SK-MEL-5 (cell line): Measurements from ENCODE around the gene METTL27. TPM values are rescaled to one million over a fixed set of nuclear protein-coding genes. Genes with fewer than 3 reads are reported as not detected.
"Not testable (repeated sequence)": the region's sequence is repeated elsewhere in the genome, so short reads cannot be mapped to it uniquely, and the experiment has no call there.

ENCODE experiments used
- DNase-seq: peaks from one replicate; pipeline ENCODE4 v3.0.0-alpha.2; 2016; ENCODE audit warnings: low read depth, low spot score
- in situ Hi-C: cut with HindIII; loops from 2 replicates; pipeline ENCODE4 v1.10.0; 2016; ENCODE audit warnings: low sequenced_read_pairs, high pct_unique_total_duplicates, low pct_unique_long_range_greater_than_20kb
- polyA plus RNA-seq, 2 experiments: library from polyadenylated mRNA; depleted of rRNA; stranded (reverse); fragments of >200 nt; gene quantifications; 2 replicates each; pipeline ENCODE4 v1.2.3, GENCODE V29; 2015
- total RNA-seq: library from RNA; depleted of rRNA; stranded (reverse); fragments of >200 nt; shearing (Covaris generic); gene quantifications from 2 replicates; pipeline ENCODE4 v1.2.3, GENCODE V29; 2014; rRNA removed

The METTL27 gene, protein sequence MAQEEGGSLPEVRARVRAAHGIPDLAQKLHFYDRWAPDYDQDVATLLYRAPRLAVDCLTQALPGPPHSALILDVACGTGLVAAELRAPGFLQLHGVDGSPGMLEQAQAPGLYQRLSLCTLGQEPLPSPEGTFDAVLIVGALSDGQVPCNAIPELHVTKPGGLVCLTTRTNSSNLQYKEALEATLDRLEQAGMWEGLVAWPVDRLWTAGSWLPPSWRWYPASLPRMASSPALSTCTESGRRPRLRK
- 1.8 and 2.8 TPM in 2 replicates for total RNA-seq
- 1.9 and 8.7 TPM in 2 replicates for polyA plus RNA-seq (2015; cell fraction: cytosol; rRNA removed)
- polyA plus RNA-seq (2015; cell fraction: nucleus; rRNA removed) = 9.8 and 11.4 TPM in 2 replicates

GRCh38 chr7:73842067-73842976 is at the start of gene METTL27:
Gene METTL27, minus strand, starts transcription at chr7:73842516. Its CDS starts 376 bp downstream, at chr7:73842140.
- DNase-seq = peak; percentile 95
- in situ Hi-C loops = no loop called here

- in situ Hi-C loops = no loop called here
- DNase-seq = peak; percentile 59
Observed at GRCh38 chr7:73891178-73891885, 49.0 kb upstream of the METTL27 start.

DNA sequence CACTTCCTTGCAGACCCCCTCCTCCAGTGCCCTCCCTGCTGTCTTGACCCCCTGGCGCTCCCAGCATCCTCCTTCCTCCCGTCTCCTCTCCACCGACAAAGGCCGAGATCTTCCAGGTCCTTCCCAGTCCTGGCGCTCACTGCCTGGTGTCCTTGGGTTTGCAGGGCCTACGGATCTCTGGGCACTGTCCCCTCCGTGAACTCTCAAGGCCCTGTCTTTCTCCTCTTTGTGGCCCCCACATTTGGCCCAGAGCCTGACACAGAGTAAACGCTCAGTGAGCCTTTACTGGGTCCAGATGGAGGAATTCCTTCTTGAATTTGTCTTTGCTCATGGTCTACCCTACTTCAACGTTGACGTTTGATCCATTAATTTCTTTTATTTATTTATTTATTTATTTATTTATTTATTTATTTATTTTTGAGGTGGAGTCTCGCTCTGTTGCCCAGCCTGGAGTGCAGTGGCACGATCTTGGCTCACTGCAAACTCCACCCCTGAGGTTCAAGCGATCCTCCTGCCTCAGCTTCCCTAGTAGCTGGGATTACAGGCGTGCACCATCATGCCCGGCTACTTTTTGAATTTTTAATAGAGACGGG is 48.3 kb upstream of the METTL27 start:
- in situ Hi-C loops = no loop called here
- DNase-seq = no peak

GRCh38 chr7:73888959-73889358 is 46.6 kb upstream of the METTL27 start:
- in situ Hi-C loops = no loop called here
- peak; percentile 63 for DNase-seq

DNA sequence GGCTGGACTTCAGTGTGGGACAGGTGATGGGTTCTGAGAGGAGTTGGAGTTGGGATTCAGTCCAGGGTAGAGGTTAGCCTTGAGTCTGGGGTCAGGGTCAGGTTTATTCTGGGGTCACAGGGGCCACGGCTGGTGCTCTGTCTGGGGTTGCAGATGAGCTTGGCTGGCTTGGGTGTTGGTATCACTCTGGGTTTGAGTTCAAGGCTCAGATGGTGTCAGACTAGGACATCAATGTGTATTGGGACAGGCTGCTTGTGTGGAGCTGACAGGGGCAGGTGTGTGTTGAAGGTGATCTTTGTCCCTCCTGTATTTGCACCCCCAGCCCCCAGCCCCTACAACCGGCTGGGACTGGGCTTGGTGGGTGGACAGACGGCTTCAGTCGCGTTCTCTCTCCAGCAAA is 45.4 kb upstream of the METTL27 start:
- in situ Hi-C loops = no loop called here
- no peak for DNase-seq

GRCh38 chr7:73885975-73886798 is 43.9 kb upstream of the METTL27 start:
- no peak for DNase-seq
- in situ Hi-C loops = no loop called here

DNA sequence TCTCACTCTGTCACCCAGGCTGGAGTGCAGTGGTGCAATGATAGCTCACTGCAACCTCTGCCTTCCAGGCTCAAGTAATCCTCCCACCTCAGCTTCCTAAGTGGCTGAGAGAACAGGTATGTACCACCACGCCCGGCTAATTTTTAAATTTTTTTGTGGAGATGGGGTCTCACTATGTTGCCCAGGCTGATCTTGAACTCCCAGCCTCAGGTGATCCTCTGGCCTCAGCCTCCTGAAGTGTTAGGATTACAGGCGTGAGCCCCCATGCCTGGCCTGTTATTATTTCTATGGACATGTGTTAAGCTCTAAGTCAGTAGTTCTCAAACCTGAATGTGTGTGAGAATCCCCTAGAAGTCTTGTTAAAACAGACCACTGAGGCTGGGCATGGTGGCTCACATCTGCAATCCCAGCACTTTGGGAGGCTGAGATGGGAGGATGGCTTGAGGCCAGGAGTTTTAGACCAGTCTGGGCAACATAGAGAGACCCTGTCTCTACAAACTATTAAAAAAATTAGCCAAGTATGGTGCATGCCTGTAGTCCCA is 43.2 kb upstream of the METTL27 start:
- DNase-seq = no peak
- in situ Hi-C loops = no loop called here

DNA sequence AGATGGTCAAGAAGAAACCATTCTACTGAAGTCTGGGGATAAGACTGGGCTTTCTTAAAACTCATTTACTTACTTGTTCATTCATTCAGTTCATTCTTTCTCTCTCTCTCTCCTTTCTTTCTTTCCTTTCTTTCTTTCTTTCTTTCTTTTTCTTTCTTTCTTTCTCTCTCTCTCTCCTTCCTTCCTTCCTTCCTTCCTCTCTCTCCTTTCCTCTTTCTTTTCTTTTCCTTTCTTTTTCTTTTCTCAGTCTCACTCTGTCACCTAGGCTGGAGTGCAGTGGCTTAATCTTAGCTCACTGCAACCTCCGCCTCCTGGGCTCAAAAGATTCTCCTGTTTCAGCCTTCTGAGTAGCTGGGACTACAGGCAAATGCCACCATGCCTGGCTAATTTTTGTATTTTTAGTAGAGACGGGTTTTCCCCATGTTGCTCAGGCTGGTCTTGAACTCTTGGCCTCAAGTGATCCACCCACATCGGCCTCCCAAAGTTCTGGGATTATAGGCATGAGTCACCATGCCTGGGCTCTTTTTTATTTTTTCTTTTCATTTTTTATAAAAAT is 42.6 kb upstream of the METTL27 start:
- DNase-seq, in situ Hi-C loops: not testable (repeated sequence)

GRCh38 chr7:73882047-73882402 is 39.7 kb upstream of the METTL27 start:
- in situ Hi-C loops = no loop called here
- no peak for DNase-seq

- no peak for DNase-seq
- in situ Hi-C loops = no loop called here
Observed at GRCh38 chr7:73881352-73882046, 39.2 kb upstream of the METTL27 start.

DNA sequence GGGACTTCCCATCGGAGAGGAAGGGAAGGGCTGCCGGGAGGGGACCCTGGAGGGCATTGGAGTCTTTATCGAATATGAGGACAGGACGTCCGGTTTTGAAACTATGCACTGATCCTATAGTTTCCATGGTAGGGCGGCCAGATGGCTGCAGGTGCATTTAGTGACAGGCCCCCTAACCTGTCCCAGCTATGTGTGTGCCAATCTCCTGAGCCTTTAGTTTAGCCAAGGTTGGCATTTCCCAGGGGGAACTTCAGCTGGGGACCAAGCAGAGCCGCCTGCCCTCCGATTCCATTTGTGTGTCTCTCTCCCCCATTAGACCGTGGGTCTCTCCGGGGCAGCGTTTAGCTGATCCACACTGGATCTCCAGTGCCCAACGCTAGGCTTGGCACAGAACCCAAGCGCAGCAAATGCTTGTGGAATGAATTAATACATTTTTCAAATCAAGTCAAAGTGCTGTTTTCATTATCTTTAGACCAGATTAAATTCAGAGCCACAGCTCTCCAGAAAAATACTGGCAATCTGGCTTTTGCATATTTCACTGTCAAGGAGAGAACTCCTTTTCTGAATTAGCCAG is 38.5 kb upstream of the METTL27 start:
- in situ Hi-C loops = no loop called here
- DNase-seq = no peak

GRCh38 chr7:73879977-73880681 is 37.8 kb upstream of the METTL27 start:
- in situ Hi-C loops = no loop called here
- DNase-seq = no peak

DNA sequence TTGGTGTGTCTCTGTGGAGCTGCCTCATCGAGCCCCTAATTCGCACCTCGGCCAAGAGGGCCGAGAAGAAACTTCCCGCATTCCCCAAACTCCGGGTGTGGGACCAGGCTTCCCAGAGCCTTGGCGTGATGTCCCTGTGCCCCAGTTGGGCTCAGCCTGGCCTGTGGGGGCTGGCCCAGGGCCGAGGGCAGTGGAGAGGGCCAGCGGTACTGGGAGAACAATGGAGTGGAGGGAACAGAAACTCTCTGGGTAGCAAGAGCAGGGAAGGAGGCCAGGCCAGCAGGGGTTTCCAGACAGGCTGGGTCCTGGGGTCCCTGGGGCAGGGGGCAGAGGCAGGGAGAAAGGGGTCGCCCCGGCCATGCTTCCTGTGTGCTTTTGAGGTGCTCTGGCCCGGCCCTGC is 34.7 kb upstream of the METTL27 start:
- in situ Hi-C loops = no loop called here
- no peak for DNase-seq

DNA sequence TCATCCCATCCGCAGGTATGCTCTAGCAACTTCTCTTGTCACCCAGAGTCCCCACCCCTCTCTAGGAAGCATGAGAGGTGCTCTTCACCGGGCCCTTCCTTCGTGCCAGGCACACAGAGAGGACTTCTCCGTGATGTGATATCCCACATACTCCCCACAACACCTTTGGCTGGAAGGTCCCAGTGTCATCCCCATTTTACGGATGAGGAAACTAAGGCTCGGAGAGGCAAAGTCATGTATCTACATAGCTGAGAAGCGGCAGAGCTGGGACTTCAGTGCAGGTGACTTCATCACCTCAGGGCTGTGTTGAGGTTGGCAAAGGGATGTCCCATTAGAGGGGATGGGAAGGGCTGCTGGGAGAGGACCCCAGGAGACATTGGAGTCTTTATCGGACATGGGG is 34.0 kb upstream of the METTL27 start:
- in situ Hi-C loops = no loop called here
- DNase-seq = no peak
